HCT116 (cell line): ENCODE results near the gene AP4S1.

Source experiments
- POLR2A ChIP-seq: IDR thresholded peaks from 2 replicates; pipeline ENCODE4 v1.7.0; 2011; ENCODE audit warnings: borderline replicate concordance; ENCODE audit not compliant: insufficient read depth, insufficient read length; ENCODE audit errors: extremely low read depth
- TF ChIP-seq, protein P1 (sequence below), 3 experiments: fragments of 200-600 bp in 1 of 3; sonication (generic) in 1 of 3; IDR thresholded peaks in 2 of 3; conservative IDR thresholded peaks in 1 of 3; 2 replicates each; pipeline ENCODE4 v1.5.1; 2012 to 2017; ENCODE audit warnings: low read depth in 2 of 3, low read length in 2 of 3, antibody characterized with exemption in 1 of 3, borderline replicate concordance in 1 of 3, control low read depth in 1 of 3, mild to moderate bottlenecking in 1 of 3, mixed read lengths in 1 of 3, mixed run types in 1 of 3, moderate library complexity in 1 of 3; ENCODE audit not compliant: insufficient read depth in 1 of 3

DNA sequence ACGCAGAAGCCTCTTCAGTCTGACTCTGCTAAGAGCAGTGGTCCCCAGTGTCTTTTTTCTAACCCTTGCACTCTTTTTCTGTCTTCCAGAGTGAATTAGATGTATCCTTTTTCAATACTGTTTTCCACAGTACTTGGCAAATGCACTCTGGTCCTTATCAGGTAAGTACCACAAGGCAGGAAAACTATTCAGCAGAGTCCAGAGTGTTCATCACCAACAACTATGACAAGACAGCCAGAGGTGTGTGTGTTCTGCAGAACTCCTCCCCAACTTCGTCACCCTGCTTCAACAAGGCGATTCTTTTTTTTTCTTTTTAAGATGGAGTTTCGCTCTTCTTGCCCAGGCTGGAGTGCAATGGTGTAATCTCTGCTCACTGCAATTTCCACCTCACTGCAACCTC is 55.0 kb downstream of the AP4S1 start:
- no peak for TF ChIP-seq POLR2A
- TF ChIP-seq, protein P1, sequence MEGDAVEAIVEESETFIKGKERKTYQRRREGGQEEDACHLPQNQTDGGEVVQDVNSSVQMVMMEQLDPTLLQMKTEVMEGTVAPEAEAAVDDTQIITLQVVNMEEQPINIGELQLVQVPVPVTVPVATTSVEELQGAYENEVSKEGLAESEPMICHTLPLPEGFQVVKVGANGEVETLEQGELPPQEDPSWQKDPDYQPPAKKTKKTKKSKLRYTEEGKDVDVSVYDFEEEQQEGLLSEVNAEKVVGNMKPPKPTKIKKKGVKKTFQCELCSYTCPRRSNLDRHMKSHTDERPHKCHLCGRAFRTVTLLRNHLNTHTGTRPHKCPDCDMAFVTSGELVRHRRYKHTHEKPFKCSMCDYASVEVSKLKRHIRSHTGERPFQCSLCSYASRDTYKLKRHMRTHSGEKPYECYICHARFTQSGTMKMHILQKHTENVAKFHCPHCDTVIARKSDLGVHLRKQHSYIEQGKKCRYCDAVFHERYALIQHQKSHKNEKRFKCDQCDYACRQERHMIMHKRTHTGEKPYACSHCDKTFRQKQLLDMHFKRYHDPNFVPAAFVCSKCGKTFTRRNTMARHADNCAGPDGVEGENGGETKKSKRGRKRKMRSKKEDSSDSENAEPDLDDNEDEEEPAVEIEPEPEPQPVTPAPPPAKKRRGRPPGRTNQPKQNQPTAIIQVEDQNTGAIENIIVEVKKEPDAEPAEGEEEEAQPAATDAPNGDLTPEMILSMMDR (IDR thresholded peaks at IDR 0.05 in 2 of 3, conservative IDR thresholded peaks at IDR 0.05 in 1 of 3; ENCODE audit: borderline replicate concordance in 1 of 3, insufficient read depth in 1 of 3, low read depth in 2 of 3, low read length in 2 of 3), result no peak
